Ectodermal cell (in vitro differentiated cells): Measurements from ENCODE around the gene SKIL. TPM values are rescaled to one million over a fixed set of nuclear protein-coding genes. Genes with fewer than 3 reads are reported as not detected.

Source experiments
- H3K27ac ChIP-seq: 2 replicates; pipeline ENCODE4 v1.7.0; 2013; ENCODE audit warnings: mild to moderate bottlenecking, low read depth, low read length; ENCODE audit not compliant: insufficient read depth, poor library complexity, severe bottlenecking
- H3K27me3 ChIP-seq: 2 replicates; pipeline ENCODE4 v1.7.0; 2013; ENCODE audit warnings: mild to moderate bottlenecking, low read length; ENCODE audit not compliant: insufficient read depth, control insufficient read depth, poor library complexity, severe bottlenecking
- H3K36me3 ChIP-seq: one replicate; pipeline ENCODE4 v1.7.0; 2013; ENCODE audit warnings: low read length; ENCODE audit not compliant: control insufficient read depth, insufficient read depth
- H3K4me1 ChIP-seq: one replicate; pipeline ENCODE4 v1.7.0; 2013; ENCODE audit warnings: low read length; ENCODE audit not compliant: control insufficient read depth, insufficient read depth
- H3K4me3 ChIP-seq: 2 replicates; pipeline ENCODE4 v1.7.0; 2013; ENCODE audit warnings: low read depth, low read length, control low read depth; ENCODE audit not compliant: insufficient read depth
- H3K9me3 ChIP-seq: 2 replicates; pipeline ENCODE4 v1.7.0; 2013; ENCODE audit warnings: mild to moderate bottlenecking, low read length, moderate library complexity; ENCODE audit not compliant: control insufficient read depth
- WGBS, 2 experiments: methylation state at CpG; one replicate each; pipeline ENCODE4 v1.1.7; 2013; ENCODE audit warnings: missing lambda C conversion rate in 2 of 2; 5-methylcytosine and 5-hydroxymethylcytosine counted together
- polyA plus RNA-seq, 4 experiments: library from polyadenylated mRNA; stranded (reverse); fragments of 50-300 nt; gene quantifications; one replicate each; pipeline ENCODE4 v1.2.3, GENCODE V29; 2013

Gene SKIL
- polyA plus RNA-seq (2013, experiment 1 of 4), result 4.5 TPM
- polyA plus RNA-seq (2013, experiment 2 of 4), result 9.2 TPM
- polyA plus RNA-seq (2013, experiment 3 of 4), result 6.4 TPM
- 7.3 TPM for polyA plus RNA-seq (2013, experiment 4 of 4)

- 0 to 1% methylated on average over 118 to 119 of the region's 124 CpGs for WGBS, 2 experiments
- Histone ChIP-seq H3K9me3 (no peaks in the 10 kb centered on the region), H3K27ac (peak within 1 kb of the TSS; percentile 85)
Measured at GRCh38 chr3:170357176-170358041, at the start of gene SKIL. SKIL (plus strand) TSS chr3:170357715; CDS start chr3:170360332, 2,617 bp downstream.

GRCh38 chr3:170309046-170309445 is 48.5 kb upstream of the SKIL start:
- H3K27me3 ChIP-seq, result no peaks in the 10 kb centered on the region
- H3K9me3 ChIP-seq, result no peaks in the 10 kb centered on the region
- no peak overlapping the region for H3K4me3 ChIP-seq
- 87 to 100% methylated on average over 1 of the region's 1 CpG for WGBS, 2 experiments
- H3K27ac ChIP-seq, result no peak overlapping the region
- H3K4me1 ChIP-seq, result no peaks in the 10 kb centered on the region
- H3K36me3 ChIP-seq, result no peaks in the 10 kb centered on the region

More at GRCh38 chr3:170357176-170358041, at the start of gene SKIL:
- peaks cover 38% of the 10 kb centered on the region for H3K27me3 ChIP-seq
- peak within 1 kb of the TSS; percentile 53 for H3K4me3 ChIP-seq
- no peaks in the 10 kb centered on the region for H3K36me3 ChIP-seq
- peaks cover 15% of the 10 kb centered on the region for H3K4me1 ChIP-seq

- WGBS, 2 experiments, result 81 to 86% methylated on average over 3 of the region's 3 CpGs
- Histone ChIP-seq H3K27me3 (no peaks in the 10 kb centered on the region), H3K36me3 (no peaks in the 10 kb centered on the region), H3K9me3 (no peaks in the 10 kb centered on the region), H3K4me1 (no peaks in the 10 kb centered on the region), H3K27ac (no peak overlapping the region), H3K4me3 (no peak overlapping the region)
Measured at GRCh38 chr3:170317954-170318353, 39.6 kb upstream of the SKIL start.

GRCh38 chr3:170320461-170321121 is 36.9 kb upstream of the SKIL start:
- Histone ChIP-seq H3K36me3 (no peaks in the 10 kb centered on the region), H3K27ac (no peak overlapping the region), H3K27me3 (no peaks in the 10 kb centered on the region), H3K4me3 (no peak overlapping the region), H3K9me3 (no peaks in the 10 kb centered on the region), H3K4me1 (no peaks in the 10 kb centered on the region)
- 88 to 90% methylated on average over 6 of the region's 7 CpGs for WGBS, 2 experiments

- no peak overlapping the region for H3K4me3 ChIP-seq
- no peaks in the 10 kb centered on the region for H3K9me3 ChIP-seq
- 90 to 92% methylated on average over 11 of the region's 11 CpGs for WGBS, 2 experiments
- no peaks in the 10 kb centered on the region for H3K36me3 ChIP-seq
- no peak overlapping the region for H3K27ac ChIP-seq
- no peaks in the 10 kb centered on the region for H3K4me1 ChIP-seq
- H3K27me3 ChIP-seq, result no peaks in the 10 kb centered on the region
Measured at GRCh38 chr3:170321321-170322034, 36.0 kb upstream of the SKIL start.

GRCh38 chr3:170322566-170323269 is 34.8 kb upstream of the SKIL start:
- Histone ChIP-seq H3K27ac (no peak overlapping the region), H3K4me3 (no peak overlapping the region), H3K27me3 (no peaks in the 10 kb centered on the region), H3K9me3 (no peaks in the 10 kb centered on the region), H3K4me1 (no peaks in the 10 kb centered on the region), H3K36me3 (no peaks in the 10 kb centered on the region)
- WGBS, 2 experiments, result 71 to 72% methylated on average over 10 of the region's 10 CpGs

GRCh38 chr3:170323331-170323730 is 34.2 kb upstream of the SKIL start:
- Histone ChIP-seq H3K4me3 (no peak overlapping the region), H3K27me3 (no peaks in the 10 kb centered on the region), H3K36me3 (no peaks in the 10 kb centered on the region), H3K9me3 (no peaks in the 10 kb centered on the region), H3K27ac (no peak overlapping the region), H3K4me1 (no peaks in the 10 kb centered on the region)
- WGBS, 2 experiments, result 83 to 86% methylated on average over 6 of the region's 6 CpGs

- Histone ChIP-seq H3K27ac (no peak overlapping the region), H3K9me3 (no peaks in the 10 kb centered on the region), H3K36me3 (no peaks in the 10 kb centered on the region), H3K27me3 (no peaks in the 10 kb centered on the region), H3K4me1 (no peaks in the 10 kb centered on the region), H3K4me3 (no peak overlapping the region)
- 91 to 95% methylated on average over 3 of the region's 3 CpGs for WGBS, 2 experiments
Measured at GRCh38 chr3:170324962-170325361, 32.6 kb upstream of the SKIL start.

- H3K4me3 ChIP-seq, result no peak overlapping the region
- H3K27me3 ChIP-seq, result no peaks in the 10 kb centered on the region
- H3K9me3 ChIP-seq, result no peaks in the 10 kb centered on the region
- 91 to 93% methylated on average over 24 of the region's 24 CpGs for WGBS, 2 experiments
- H3K27ac ChIP-seq, result no peak overlapping the region
- no peaks in the 10 kb centered on the region for H3K4me1 ChIP-seq
- no peaks in the 10 kb centered on the region for H3K36me3 ChIP-seq
Measured at GRCh38 chr3:170327040-170327808, 30.3 kb upstream of the SKIL start.
